Liver (tissue), 3 donors: ENCODE results near the gene SUSD4.

Experiments
- ATF3 ChIP-seq: IDR thresholded peaks from 2 replicates; pipeline ENCODE4 v1.6.1; 2016; ENCODE audit warnings: antibody characterized with exemption
- FOXA1 ChIP-seq: IDR thresholded peaks from 2 replicates; pipeline ENCODE4 v1.6.1; 2016; ENCODE audit warnings: antibody characterized with exemption
- GABPA ChIP-seq, 2 donors: IDR thresholded peaks in 1 of 2; conservative IDR thresholded peaks in 1 of 2; 2 replicates each; pipeline ENCODE4 v1.6.1; 2016; ENCODE audit warnings: antibody characterized with exemption in 2 of 2, mild to moderate bottlenecking in 1 of 2, moderate library complexity in 1 of 2
- JUND ChIP-seq, 2 donors: IDR thresholded peaks; 2 replicates each; pipeline ENCODE4 v1.6.1; 2016; ENCODE audit warnings: antibody characterized with exemption in 2 of 2
- RAD21 ChIP-seq, 2 donors: IDR thresholded peaks; 2 replicates each; pipeline ENCODE4 v1.6.1; 2016; ENCODE audit warnings: antibody characterized with exemption in 2 of 2, mild to moderate bottlenecking in 2 of 2
- REST ChIP-seq: IDR thresholded peaks from 2 replicates; pipeline ENCODE4 v1.6.1; 2016; ENCODE audit warnings: antibody characterized with exemption, mild to moderate bottlenecking
- ZBTB33 ChIP-seq: IDR thresholded peaks from 2 replicates; pipeline ENCODE4 v1.6.1; 2016; ENCODE audit warnings: antibody characterized with exemption
- TF ChIP-seq, protein P1 (sequence below): fragments of 150-350 bp; IDR thresholded peaks from 2 replicates; pipeline ENCODE4 v1.5.1; 2017; ENCODE audit warnings: improper control_type of control experiment, low read depth, low read length; ENCODE audit not compliant: missing input control
- donor health status: healthy.
- donor health status: healthy.

- no peak for TF ChIP-seq ATF3
- TF ChIP-seq, protein P1, sequence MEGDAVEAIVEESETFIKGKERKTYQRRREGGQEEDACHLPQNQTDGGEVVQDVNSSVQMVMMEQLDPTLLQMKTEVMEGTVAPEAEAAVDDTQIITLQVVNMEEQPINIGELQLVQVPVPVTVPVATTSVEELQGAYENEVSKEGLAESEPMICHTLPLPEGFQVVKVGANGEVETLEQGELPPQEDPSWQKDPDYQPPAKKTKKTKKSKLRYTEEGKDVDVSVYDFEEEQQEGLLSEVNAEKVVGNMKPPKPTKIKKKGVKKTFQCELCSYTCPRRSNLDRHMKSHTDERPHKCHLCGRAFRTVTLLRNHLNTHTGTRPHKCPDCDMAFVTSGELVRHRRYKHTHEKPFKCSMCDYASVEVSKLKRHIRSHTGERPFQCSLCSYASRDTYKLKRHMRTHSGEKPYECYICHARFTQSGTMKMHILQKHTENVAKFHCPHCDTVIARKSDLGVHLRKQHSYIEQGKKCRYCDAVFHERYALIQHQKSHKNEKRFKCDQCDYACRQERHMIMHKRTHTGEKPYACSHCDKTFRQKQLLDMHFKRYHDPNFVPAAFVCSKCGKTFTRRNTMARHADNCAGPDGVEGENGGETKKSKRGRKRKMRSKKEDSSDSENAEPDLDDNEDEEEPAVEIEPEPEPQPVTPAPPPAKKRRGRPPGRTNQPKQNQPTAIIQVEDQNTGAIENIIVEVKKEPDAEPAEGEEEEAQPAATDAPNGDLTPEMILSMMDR: no peak
- no peak for TF ChIP-seq RAD21 (IDR thresholded peaks at IDR 0.05)
- no peak for TF ChIP-seq JUND (IDR thresholded peaks at IDR 0.05)
- no peak for TF ChIP-seq ZBTB33
- no peak for TF ChIP-seq GABPA (IDR thresholded peaks at IDR 0.05 in 1 of 2, conservative IDR thresholded peaks at IDR 0.05 in 1 of 2)
- no peak for TF ChIP-seq FOXA1
- no peak for TF ChIP-seq REST
Measured at GRCh38 chr1:223339861-223340260, 24.1 kb downstream of the SUSD4 start.
